ENCODE data around the gene LCP1.

Gene LCP1

DNA sequence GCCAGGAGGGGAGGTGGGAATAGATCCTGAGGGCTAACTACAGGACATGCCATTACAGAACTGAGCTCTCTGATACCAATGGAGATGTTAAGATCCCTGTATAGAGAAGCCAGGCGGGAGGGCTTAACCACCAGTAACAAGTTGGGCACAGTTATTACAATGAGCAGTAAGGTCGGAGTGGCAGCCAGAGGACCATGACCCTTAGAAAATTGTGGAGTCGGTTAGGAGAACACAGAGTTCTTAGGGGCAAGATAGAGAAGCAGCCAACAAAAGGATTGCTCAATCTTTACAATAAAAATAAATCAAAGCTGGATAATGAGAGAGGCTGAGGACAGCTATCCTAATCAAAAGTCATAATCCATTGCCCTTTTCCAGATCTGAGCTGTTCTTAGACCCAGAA is 87.5 kb downstream of the LCP1 start:
- DNase-seq: no peak

DNA sequence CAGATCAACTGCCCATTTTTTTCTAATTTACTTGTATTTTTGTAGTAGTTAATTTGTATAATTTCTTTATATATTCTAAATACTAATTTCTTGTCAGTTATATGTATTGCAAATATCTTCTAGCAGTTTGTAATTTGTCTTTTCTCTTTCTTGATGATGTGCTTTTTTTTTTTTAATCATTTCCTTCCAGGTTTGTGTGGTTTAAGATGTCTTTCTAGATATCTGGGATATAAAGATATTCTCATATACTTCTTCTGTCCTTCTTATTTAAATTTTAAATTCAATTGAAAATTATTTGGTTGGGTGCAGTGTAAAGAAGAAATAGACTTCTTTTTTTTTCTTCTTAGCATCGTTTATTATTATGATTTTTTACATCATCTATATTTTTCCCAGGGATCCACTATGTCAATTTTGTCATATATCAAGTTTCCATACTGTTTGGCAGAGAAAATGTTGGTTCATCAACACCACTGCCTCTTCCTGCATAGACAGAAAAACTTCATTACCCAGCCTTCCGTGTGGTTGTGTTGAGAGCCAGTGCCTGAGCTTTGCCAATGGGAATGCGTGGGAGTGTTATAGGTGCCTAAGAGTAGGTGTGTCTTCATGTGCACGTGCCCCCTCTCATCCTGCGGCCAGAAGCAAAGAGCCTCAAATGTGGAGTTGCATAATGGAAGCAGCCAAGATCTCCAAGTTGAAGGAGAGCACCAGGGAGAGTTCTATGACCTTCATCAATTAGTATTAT is 93.0 kb downstream of the LCP1 start:
- no peak for DNase-seq

DNA sequence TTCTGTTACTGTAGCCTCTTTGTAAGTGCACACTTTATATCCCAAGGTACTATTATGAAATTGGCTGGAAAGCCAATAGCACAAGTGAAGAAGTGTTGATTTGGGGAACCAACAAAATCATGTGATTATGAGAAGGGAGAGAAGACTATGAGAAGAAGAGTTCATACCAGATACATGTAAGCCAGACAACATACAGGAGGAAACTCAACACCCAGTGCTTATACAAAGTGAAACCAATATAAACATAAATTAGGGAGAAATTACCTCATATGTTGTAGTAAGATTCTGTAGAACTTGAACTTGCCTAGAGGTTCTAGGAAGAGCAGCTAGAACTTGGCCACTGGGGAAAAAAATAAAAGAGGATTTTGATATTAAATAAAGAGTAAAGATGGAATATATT is 94.5 kb downstream of the LCP1 start:
- no peak for DNase-seq

DNA sequence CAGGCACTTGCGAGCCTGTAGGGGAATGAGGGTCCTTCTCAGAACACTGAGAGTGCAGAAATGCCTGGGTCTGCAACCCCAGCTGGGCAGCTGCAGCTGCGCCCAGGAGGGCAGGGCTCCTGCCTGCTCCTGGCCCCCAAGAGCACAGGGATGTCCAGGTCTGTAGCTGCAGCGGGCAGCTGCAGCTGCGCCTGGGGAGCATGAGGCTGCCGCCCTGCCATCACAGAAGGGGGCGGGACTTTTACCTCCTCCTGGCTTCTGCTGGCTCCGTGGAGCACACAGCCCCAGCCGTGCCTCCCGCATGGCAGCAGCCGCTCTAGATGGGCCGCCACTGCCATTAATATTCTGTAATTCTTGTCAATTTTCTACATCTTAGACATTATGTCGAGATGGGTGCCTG is 95.0 kb downstream of the LCP1 start:
- DNase-seq: no peak

DNA sequence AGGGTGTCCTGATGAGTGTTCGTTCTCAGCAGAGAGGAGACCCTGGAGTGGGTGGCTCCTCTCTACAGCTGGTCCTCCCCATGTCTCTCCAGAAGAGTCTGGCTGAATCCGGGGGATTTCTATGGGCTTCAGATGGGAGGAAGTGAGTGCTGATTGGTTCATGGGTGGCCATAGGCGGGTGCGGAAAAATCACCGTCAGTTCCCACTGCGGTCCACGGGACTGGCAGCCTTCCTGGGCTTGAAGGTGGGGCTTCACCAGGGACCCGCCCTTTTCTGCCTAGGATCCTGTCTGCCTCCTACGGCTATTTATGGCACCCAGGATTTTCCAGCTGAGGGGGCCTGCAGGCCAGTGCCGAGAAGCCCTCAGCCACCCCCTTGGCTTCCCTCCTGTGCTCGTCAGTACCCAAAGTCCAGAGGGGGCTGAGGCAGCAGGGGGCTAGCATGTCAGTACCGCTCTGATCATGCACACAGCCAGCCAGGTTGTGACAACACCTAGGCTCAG is 95.5 kb downstream of the LCP1 start:
- no peak for DNase-seq

DNA sequence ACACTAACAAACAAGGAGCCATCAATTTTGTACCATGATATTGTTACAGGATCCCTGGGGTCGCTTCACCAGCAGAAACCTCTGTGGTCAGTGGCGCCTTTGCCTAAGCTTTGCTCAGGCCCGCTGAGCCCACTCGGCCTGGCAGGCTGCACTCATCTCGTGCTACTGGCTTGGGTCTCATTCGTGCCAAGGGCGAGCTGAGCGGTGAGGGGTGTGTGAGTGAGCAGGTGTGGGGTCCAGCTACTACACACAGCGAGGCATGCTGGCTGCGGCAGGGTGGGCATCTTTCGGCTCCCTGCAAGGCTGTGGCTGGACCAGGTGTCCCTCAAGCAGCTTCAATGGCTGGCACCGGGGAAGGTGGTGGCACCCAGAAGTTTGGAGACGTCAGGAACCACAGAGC is 96.2 kb downstream of the LCP1 start:
- DNase-seq: no peak

DNA sequence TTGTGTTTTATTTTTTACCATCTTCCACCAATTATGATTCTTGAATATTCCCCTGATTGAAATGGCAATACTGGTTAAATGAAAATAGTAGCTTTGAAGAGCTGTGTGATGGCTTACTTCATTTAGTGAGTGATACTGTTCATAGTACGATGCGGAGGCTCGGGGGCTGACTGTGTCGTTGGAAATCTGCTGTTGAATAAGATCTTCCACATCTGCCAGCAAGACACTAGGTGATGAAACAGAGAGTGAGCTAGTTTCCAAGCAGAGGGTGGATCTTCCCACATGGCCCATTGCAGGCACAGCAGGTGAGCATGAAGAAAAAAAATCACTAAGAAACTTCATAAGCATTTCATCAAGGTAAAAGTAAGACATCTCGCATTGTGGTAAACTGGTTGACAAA is 99.7 kb downstream of the LCP1 start:
- DNase-seq: no peak

DNA sequence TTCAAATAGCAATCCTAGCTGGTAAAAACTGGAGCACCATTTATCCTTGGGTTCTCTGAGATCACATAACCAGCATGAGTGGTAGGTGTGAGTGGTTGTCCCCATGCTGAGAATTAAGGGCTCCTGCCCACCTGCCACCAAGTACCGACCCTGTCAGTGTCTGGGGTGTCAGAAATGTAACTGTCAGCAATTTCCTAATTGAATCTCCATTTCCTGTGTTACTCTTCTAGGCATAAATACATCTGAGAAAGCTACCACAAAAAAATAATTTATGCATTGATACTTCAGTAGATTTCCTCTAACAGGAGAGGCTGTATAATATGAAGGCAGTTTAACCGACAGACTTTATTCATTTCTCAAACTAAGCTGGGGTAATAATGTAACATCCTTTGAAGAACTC is 102.2 kb downstream of the LCP1 start:
- DNase-seq: no peak

DNA sequence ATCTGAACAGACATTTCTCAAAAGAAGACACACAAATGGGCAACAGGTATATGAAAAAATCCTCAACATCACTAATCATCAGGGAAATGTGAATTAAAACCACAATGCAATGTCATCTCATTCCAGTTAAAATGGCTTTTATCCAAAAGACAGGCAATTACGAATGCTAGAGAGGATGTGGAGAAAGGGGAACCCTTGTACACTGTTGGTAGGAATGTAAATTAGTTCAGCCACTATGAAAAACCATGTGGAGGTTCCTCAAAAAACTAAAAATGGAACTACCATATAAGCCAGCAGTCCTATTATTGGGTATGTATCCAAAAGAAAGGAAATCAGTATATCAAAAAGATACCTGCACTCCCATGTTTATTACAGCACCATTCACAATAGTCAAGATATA is 104.7 kb downstream of the LCP1 start:
- no peak for DNase-seq

DNA sequence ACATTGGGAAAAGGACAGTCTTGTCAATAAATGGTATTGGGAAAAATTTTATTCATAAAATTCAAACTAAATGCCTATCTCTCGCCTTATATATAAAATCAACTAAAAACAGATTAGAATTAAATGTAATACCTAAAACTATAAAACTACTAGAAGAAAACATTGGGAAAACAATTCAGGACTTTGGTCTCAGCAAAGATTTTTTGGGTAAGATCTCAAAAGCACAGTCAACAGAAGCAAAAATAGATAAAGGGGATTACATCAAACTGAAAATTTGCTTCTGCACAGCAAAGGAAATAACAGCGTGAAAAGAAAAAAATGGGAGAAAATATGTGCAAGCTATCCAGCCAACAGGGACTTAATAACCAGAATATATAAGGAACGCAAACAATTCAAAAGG is 105.2 kb downstream of the LCP1 start:
- DNase-seq: no peak

Data from NCI-H1092 (cell line).